A549 treated with RU486 at 1 μM for 4 hours (cell line): ENCODE results near the gene EHHADH. TPM values are rescaled to one million over a fixed set of nuclear protein-coding genes. Genes with fewer than 3 reads are reported as not detected.

Experiments used
- total RNA-seq: library from RNA; stranded (reverse); fragments of 200-300 nt; extraction: Qiagen RNA extraction; gene quantifications from 5 replicates; pipeline ENCODE4 v1.2.3, GENCODE V29; 2022; ENCODE audit warnings: low read depth

The EHHADH gene
- total RNA-seq, result 1.9 to 3.5 TPM (median 2.7 TPM) in 5 replicates

GRCh38 chr3:185253645-185254410 is at the start of gene EHHADH:
EHHADH (minus strand) TSS chr3:185254049; CDS start chr3:185254022, 27 bp downstream.

DNA sequence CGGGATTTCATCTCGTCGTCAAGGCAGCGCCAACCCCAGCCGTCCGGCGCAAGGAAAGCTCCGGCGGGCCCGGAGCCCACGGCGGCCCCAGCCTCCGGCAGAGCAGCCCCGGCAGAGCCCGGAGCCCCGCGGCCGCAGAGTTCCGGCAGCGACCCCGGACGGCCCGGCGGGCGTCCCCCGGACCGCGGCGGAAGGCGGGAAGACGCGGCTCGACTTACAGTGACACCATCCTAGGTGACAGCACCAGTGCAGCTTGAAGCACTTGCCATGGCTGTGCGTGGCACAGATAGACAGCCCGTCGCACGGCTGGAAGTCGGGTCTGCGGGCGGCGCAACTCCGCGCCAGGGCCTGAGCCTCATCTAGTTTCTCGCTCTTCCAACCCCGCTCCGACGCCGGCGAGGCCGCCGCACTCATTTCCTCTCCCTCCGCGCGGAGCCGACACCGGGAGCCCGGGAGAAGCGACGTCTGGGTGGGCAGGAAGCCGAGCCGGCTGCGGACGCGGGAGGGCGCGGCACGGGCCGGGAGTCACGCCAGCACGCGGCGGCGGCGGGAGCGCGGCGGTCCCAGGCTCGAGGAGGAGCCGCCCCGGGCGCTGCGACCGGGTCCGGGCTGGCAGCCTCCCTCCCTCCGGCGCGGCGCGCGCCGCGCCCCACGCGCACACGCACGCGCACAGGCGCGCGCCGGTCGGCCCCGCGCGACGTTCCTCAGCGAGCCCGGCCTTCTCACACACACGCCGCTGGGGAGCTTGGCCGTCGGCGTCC is 101.3 kb downstream of the EHHADH start, which contains the start of gene C3orf70:
C3orf70 (minus strand) TSS at position 651 of the 761 bp plus-strand sequence; CDS start at position 414, 237 bp downstream.

Other genes starting within 250 kb of the EHHADH start
- 0.02 TPM in 1 of 5 replicates, not detected in the others for gene C3orf70, start 101.0 kb downstream of the EHHADH start, total RNA-seq
- gene MAP3K13, start 109.1 kb upstream of the EHHADH start, total RNA-seq, result 8.9 to 15.8 TPM (median 13.5 TPM) in 5 replicates
- gene TMEM41A, start 245.0 kb upstream of the EHHADH start, total RNA-seq, result 16.0 to 22.4 TPM (median 20.4 TPM) in 5 replicates